Stimulated activated CD8-positive, alpha-beta memory T cell treated with anti-CD3 and anti-CD28 coated beads, Interleukin-4, amount 100 ng/mL, for 48 hours (primary cell): ENCODE results near the gene SLC16A1.
"Not testable (repeated sequence)": the region's sequence is repeated elsewhere in the genome, so short reads cannot be mapped to it uniquely, and the experiment has no call there.

Source experiments
- DNase-seq: peaks from one replicate; pipeline ENCODE4 v3.0.0-alpha.2; 2020

Gene SLC16A1

DNA sequence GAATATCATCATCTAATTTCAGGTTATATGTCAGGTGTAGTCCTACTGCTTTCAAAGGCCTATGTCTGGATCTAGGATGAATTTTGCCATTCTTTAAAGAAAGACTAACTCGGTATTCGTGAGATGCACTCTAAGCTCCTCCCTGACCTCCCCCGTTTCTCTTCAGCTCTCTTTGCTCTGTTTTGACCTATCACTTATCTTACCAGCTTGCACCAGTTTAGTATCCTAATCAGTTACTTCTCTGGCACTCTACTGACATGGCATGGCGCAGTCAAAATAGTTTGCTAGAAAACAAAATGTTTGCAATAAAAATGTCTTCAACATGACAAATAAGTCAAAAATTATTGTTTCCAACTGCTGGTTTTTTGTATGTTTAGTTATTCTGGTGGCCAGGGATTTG is 8.4 kb upstream of the SLC16A1 start:
- no peak for DNase-seq

DNA sequence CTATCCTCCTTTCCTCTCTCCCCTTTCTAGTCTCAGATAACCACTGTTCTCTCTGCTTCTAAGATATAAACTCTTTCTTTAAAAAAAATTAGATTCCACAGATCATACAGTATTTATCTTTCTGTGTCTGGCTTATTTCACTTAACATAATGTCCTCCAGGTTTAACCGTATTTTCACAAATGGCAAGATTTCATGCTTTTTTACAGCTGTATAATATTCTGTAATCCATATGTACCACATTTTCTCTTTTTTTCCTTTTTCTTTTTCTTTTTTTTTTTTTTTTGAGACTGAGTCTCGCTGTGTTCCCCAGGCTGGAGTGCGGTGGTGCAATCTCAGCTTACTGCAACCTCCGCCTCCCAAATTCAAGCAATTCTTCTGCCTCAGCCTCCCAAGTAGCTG is 5.1 kb upstream of the SLC16A1 start:
- no peak for DNase-seq

DNA sequence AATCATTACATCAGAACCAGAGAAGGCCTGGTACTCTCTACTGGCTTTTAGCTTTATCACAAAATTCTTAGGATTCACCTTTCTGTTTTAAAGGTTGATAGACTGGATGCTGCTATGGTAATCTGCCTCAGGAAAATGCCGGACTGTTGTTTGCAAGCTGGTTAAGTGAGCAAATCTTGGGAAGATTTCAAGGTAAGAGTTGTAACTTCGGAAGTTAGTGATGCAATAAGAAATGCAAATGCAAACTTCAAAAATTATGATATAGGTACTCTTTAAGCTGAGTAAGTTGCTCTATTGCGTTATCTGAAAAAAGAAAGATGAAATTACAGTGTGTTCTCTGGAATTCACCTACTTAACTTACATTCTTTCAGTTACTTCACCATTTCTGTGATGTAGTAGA is 4.4 kb upstream of the SLC16A1 start:
- no peak for DNase-seq

DNA sequence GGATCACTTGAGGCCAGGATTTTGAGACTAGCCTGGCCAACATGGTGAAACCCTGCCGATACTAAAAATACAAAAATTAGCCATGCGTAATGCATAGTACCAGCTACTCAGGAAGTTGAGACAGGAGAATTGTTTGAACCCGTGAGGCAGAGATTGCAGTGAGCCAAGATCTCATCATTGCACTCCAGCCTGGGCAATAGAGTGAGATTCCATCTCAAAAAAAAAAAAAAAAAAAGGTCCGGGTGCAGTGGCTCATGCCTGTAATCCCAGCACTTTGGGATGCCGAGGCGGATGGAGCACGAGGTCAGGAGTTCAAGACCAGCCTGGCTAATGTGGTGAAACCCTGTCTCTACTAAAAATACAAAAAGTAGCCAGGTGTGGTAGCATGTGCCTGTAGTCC is 2.2 kb upstream of the SLC16A1 start:
- not testable (repeated sequence) for DNase-seq

DNA sequence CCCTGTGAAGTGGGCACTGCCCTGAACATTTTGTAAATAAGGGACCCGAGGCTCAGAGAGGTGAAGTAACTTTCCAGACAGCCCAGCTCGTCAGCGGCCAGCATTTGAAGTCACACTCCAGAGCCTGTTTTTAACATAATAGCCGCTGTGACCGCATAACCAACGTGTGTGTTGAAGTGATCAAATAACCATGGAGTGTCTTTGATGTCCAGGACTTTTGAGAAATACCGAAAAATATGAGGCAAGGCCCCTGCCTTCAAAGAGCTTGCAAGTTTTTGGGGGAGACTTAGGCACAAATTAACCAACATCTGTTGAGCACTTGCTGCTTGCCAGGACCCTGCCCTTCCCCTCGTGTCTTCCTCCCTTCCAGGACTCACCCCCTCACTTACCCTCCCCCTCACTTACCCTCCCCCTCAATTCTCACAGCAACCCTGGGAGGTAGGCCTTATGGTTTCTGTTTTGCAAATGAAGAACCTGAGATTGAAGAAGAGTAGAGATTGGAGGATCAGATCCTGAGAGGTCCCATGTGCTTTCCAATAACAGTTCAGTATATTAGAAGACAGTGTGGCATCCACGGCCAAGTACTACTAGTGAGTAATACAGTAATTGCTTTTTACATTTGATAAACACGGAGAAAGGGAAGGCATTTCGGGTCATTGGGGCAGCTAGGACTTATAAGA is 1.3 kb upstream of the SLC16A1 start:
- peak; percentile 58 for DNase-seq

DNA sequence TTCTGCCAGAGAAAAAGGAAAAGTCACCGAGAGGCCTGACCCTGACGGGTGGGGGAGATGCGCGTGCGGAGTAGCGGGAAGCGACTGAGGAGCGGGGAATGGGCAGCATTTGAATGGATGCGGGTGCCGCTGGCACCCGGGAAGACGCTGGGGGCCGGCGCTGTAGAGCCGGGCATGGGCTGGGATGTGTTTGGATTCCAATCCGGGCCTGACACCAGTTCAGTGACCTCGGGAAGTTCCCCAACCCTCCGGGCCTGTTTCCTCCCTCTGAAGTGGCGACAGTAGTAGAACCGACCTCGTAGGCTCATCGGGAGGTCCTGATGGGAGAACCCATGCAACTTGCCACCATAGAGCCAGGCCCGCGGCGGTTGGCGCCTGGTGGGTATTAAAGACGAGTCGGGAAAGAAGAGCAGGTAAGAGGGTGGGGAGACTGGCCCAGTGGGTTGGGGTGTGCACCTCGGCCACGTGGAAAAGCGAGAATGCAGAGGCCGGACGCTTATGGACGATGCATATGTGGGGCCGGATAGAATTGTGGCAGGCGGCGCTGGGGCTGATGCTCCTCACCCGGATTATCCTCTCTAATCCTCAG is 642 bp upstream of the SLC16A1 start:
- peak; percentile 61 for DNase-seq

DNA sequence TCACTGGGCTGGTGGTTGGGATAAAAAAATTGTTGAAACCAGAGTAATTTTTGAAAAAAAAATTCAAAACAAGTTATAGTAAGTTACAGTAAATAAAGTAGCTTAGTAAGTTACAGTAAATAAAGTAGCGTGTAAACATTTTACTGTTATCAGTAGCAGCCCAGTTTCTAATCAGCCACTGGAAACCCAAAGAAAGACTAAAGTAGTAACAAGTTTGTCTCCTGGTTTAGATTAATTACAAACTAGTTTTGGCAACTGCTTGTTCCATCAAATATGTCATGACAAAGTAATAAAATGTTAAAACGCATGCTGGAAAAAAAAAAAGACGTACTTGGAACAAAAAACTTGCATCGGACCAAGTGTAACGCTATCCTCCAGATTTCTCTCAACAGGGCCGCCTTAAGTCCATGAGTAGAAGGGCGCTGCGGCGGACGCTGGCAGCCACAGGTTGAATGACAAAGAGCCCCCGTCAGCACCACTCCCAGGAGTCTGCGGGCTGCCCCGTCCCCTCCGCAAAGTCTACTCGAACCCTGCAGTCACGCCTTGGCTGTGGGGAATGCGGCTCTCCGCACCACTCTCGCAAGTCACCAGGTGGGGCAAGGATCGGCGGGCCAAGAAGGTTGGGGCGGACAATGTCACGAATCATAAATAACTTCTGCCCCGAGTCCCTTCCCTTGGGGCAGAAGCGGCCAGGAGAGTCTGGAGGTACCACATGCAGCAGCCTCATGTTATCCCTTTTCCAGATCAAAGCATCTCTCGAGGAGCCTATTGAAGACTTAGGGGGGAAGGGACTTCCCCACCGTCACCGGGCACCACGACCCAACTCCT is 837 bp downstream of the SLC16A1 start:
- peak; percentile 78 for DNase-seq

DNA sequence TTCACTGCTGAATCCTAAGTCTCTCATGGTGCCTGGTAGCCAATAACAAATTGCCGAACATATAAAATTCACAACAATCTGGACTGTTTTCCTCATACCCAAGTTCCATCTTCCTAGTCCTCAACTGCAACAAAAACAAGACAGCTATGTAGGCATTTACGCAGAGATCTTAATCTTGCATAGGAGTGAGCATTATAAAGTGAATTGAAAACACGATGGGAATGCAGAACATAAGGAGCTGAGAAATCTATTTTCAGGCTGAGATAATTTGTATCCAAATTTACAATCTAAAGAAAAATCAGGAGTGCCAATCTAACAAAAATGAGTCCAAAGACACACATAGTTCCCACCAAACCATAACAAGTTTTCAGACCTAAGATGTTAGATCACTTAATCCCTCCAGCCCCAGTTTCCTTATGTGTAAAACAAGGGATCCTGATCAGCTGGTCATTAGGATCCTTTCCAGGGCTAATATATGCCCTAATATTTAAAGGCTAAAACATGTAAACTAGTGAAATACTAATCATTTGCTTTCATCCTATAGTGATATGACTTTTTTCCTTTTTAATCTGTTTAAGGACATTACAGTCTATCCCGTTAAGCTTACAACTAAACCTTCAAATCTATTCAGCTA is 1.9 kb downstream of the SLC16A1 start:
- no peak for DNase-seq

DNA sequence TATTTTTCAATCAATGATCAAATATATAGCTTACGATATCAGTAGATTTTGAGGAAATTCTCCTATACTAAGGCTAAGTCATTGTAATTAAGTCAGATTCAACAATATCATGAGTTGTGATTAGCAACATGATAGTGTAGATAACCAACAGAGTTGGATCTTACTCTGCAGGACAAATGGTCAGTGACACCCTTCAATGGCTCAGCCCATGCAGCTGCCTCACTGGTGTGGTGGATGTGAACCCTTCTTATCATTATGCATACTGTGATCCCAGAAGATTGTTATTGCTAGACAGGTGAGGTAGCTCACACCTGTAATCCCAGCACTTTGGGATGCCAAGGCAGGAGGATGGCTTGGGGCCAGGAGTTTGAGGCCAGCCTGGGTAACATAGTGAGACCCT is 5.6 kb downstream of the SLC16A1 start:
- no peak for DNase-seq

DNA sequence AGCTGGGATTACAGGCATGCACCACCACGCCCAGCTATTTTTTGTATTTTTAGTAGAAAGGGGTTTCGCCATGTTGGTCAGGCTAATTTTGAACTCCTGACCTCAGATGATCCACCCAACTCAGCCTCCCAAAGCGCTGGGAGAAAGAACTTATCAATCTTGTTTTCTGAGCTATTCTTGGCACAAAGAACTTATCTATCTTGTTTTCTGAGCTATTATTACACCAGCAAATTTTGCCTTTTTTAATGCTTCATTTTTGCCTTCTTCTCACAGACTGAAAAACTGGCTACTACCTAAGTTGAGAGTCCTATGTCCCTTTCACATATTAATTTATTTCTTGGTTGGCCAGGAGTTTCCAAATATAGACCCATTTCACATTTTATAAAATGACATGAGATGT is 9.3 kb downstream of the SLC16A1 start:
- DNase-seq, result no peak

DNA sequence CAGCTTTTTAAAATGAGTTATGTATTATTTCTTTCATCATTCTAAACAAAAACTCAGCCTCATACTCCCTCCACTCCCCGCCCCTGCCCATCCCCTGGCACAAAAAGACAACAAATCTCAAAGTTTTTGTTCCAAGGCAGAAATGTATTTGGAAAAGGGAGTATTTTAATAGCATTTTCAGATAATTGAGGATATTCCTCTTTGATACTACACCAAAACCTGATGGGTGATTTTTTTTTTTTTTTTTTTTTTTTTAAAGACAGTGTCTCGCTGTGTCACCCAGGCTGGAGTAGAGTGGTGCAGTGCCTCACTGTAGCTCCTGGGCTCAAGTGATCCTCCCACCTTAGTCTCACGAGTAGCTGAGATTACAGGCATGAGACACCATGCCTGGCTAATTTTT is 16.2 kb downstream of the SLC16A1 start:
- no peak for DNase-seq

DNA sequence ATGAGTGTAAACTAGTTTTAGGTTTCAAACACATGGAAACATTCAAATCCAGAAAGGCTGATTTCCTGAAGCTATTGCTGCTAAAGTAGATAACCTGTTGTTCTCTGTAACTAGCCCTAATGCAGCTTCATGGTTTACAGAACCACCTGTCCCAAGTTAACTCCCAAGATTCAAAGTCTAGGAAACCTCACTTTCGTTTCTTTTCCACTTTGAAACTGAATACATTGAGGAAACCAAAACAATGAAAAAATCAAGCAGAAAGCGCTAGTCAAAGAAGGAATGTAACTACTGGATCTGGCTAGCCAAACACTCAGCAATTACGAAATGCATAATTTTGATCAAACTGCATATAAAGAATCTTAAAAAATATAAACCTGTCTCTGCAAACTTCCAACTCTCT is 17.8 kb downstream of the SLC16A1 start:
- no peak for DNase-seq

DNA sequence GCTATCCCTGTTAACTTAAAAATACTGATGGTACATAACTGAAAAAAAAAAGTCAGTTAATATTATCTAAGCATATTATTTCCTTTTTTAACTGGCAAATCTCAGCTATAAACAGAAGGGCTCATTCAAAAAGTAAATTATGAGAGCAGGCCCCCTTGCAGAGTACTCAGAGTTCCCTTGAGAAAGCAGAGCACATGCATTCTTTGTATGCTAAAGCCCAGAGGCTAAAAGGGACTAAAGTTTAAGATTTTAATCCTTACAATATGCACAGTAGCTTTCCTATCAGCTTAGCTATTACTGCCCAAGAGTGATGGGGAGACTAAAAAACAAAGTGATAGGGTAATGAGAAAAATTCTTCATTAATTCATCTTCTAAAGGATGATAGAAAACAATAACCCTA is 18.5 kb downstream of the SLC16A1 start:
- DNase-seq, result no peak

DNA sequence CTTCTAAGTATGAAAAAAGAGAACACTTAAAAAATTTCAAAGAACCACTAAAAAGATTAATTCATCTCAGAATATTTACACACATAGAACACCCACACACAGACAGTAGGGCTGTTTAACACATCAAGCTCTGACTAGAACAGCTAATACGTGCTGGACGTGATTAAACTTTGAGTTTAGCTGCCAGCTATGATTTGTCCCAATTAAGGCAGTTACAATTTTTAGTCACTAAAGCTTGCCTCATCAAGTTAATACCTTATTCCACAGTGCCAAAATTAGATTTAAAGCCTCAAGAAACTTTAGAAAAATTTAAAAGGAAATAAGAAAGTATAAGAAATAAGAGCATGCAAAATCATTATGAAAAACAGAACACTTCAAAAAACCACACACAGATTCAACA is 18.9 kb downstream of the SLC16A1 start:
- no peak for DNase-seq

DNA sequence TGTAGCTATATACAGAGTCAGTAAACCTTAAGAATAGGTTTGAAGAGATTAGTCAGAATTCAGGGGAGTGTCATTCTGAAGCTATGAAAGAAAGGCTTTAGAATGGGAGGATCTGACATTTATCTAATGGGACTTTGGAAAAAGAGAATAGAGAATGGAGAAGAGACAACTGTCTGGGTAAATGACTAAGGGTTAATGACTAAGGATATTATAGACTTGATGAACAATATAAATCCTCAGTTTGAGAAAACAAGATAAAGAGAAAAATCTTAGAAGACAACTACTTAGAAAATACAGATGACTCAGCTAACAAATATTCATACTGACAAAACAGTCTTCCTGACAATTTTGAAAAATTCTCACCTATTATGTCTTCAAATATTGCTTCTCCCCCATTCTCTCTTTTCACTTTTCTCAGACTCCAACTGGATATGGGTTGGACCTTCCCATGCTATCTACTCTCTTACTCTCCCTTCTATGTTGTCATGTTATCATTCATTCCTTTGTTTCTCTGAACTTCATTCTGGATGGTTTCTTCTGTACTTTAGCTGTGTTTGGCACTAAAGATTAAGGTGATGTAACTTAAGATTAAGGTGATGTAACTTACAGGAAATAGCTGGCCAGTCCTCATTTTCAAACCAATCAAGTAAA is 20.4 kb downstream of the SLC16A1 start:
- no peak for DNase-seq

DNA sequence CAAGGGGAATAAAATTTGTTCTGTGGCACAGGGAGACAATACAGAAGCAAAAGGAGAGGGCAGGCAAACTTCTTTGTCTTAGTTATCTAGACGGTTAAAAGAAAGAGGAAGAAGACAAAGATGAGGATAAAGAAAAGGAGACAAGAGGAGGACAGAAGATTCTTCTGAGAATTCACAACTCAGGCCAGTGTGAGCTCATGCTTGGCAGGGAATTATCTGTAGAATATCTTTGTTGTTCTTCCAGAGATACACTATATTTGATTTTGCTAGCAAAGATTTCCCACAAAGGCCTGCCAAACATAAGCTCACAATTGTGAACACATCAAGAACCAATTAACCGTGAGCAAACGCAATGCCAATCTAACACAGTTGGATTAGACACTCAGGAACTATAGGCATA is 21.4 kb downstream of the SLC16A1 start:
- DNase-seq, result no peak

DNA sequence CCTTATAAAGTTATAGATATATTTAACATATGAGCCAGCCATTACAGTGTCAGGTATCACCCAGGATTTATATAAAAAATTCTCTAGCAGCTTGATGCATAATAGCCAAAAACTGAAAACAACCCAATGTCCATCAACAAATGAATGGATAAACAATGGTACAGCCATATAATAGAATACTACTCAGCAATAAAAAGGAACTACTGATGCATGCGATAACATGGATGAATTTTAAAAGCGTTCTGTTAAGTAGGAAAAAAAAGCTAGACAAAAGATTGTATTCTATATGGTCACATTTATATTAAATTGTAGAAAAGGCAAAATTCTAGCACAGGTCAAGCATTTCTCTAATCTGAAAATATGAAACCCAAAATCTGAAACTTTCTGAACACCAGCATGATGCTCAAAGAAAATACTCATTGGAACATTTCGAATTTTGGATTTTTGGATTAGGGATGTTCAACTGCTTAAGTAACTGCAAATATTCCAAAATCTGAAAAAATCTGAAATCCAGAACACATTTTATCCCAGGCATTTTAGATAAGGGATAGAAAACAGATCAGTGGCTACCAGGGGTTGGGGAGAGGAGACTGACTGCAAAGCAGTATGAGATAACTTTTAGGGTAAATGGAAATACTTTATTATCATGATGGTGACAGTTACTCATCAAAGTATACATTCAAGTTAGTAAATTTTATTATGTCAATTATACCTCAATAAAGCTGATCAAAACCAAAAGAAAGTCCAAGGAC is 22.0 kb downstream of the SLC16A1 start:
- no peak for DNase-seq

DNA sequence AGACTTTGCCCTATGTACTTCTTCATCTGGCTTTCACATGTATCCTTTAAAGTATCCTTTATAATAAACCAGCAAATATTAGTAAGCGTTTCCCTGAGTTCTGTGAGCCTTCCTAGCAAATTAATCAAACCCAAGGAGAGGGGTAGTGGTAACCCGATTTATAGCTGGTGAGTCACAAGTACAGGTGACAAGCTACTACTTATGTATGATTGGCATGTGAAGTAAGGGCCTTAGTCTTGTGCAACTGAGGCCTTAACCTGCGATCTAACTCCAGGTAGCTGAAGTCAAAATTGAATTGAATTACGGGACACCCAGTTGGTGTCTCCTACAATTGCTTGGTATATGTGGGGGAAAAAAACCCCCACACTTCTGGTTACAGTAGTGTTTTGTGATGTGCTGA is 26.0 kb downstream of the SLC16A1 start:
- no peak for DNase-seq

DNA sequence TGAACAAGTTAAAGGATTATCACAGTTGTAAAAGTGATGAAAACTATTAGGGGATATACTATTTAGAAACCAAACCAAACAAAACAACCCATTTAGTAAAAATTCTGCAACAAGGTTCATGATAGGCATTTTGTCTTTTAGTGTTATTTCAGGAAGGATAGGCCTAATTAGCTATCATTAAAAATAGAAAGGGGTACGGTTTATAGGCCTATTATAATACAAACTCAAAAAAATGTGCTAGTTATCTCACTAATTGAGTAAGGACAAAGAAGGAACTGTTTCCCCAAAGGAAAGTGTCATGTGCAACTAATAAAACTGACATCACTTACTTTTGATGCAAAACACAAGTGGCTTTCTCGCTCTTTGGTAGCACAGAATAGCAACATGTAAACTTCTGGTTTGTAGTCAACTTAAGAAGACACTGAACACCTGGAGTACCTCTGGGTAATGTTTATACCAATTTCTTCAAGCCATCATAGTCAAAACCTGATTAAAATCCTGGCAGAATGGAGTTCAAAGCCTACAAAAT is 28.5 kb downstream of the SLC16A1 start:
- no peak for DNase-seq

DNA sequence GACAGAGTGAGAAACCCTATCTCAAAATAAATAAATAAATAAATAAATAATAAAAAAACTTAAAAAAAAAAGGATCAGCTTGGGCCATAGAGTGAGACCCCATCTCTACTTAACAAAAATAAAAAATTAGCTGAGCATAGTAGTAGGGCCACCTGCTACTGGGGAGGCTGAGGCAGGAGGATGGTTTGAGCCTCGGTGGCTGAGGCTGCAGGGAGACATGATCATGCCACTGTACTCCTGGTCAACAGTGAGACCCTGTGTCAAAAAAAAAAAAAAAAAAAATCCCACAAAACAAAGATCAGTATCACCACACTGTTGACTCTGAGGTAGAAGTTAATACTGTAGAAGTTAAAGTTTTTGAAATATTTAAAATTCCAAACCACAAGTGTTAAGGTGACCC is 29.1 kb downstream of the SLC16A1 start:
- no peak for DNase-seq

DNA sequence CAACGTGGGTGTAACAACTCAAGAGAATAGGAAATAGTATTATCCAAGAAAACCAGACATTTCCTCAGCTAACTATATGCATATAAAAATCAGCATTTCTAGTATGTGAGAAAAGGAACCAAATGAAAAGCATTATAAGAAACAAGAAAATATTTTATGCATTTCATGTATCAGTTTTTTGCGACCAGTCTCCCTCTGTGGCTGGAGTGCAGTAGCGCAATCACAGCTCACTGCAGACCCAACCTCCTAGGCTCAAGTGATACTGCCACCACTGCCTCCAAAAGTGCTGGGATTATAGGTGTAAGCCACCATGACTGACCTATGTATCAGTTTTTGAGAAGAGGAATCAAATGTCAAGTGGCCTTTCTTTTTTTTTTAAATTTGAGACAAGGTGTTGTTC is 31.0 kb downstream of the SLC16A1 start:
- DNase-seq, result no peak

DNA sequence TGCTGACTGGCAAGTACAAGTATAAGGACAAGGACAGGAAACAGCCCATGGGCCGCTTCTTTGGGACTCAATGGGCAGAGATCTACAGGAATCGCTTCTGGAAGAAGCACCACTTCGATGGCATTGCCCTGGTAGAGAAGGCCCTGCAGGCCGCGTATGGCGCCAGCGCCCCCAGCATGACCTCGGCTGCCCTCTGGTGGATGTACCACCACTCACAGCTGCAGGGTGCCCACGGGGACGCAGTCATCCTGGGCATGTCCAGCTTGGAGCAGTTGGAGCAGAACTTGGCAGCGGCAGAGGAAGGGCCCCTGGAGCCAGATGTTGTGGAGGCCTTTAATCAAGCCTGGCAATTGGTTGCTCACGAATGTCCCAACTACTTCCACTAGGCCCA is 32.0 kb downstream of the SLC16A1 start:
- no peak for DNase-seq
